HepG2 (cell line): Measurements from ENCODE around the gene SEC16A. TPM values are rescaled to one million over a fixed set of nuclear protein-coding genes. Genes with fewer than 3 reads are reported as not detected.

Experiments used
- ATAC-seq: fragments of 200-7000 bp; cut with Tn5 transposase; 3 replicates; pipeline ENCODE4 v1.9.1; 2020; ENCODE audit warnings: mild to moderate bottlenecking, moderate library complexity
- BruUV-seq: library from RNA; stranded (reverse); fragments of 400-500 nt; replicated peaks from 2 replicates; lab custom pipeline; 2021; lab: Mats Ljungman, UMichigan
- CTCF ChIA-PET: fragments of 300-600 bp; formaldehyde crosslinking; extraction: SDS; loops from one replicate; lab custom pipeline; 2021; ENCODE audit warnings: low total read pairs, inconsistent platforms, low intra/inter-chr PET ratio; lab: Yijun Ruan, JAX
- POLR2A ChIA-PET: fragments of 350-600 bp; sonication (Branson Sonifier 250); formaldehyde crosslinking; loops from one replicate; lab custom pipeline; 2020; ENCODE audit warnings: antibody characterized with exemption, inconsistent platforms; lab: Yijun Ruan, JAX
- DNase-seq: peaks from one replicate; pipeline ENCODE4 v3.0.0-alpha.2; 2015; ENCODE audit warnings: low spot score
- FAIRE-seq: peaks from 3 replicates; lab custom pipeline; 2011; peaks lifted over from hg19 to GRCh38; lab: Jason Lieb, UNC
- H2AFZ ChIP-seq: one replicate; pipeline ENCODE4 v1.6.1; 2011; ENCODE audit warnings: low read length, inconsistent platforms
- H3K27ac ChIP-seq: fragments of 300-600 bp; 3 replicates; pipeline ENCODE4 v1.8.0; 2011; ENCODE audit warnings: mixed run types, mild to moderate bottlenecking, mixed read lengths, low read length, inconsistent platforms; ENCODE audit not compliant: insufficient read depth; ENCODE audit errors: extremely low read length
- H3K27me3 ChIP-seq, 2 experiments: fragments of 200-600 bp in 1 of 2; 2 replicates in 1 of 2; 3 replicates in 1 of 2; pipeline versions ENCODE4 v1.6.0 to v1.8.0; 2011; ENCODE audit warnings: low read length in 2 of 2, mild to moderate bottlenecking in 2 of 2, moderate library complexity in 2 of 2, inconsistent platforms in 1 of 2; ENCODE audit not compliant: insufficient read depth in 2 of 2, control insufficient read depth in 1 of 2
- H3K36me3 ChIP-seq, 2 experiments: fragments of 200-600 bp in 1 of 2; replicated peaks in 1 of 2; 2 replicates in 1 of 2; 3 replicates in 1 of 2; pipeline versions ENCODE4 v1.5.1 to v1.8.0; 2011; ENCODE audit warnings: low read length in 2 of 2, inconsistent platforms in 1 of 2; ENCODE audit not compliant: insufficient read depth in 2 of 2, control insufficient read depth in 1 of 2
- H3K4me1 ChIP-seq: 2 replicates; pipeline ENCODE4 v1.5.1; 2012; ENCODE audit warnings: low read length, inconsistent platforms; ENCODE audit not compliant: insufficient read depth
- H3K4me2 ChIP-seq: 2 replicates; pipeline ENCODE4 v1.6.0; 2011; ENCODE audit warnings: low read depth, low read length, inconsistent platforms
- H3K4me3 ChIP-seq, 3 experiments: fragments of 200-600 bp in 1 of 3; sonication (generic), shearing (Covaris generic) in 1 of 3; replicated peaks in 1 of 3; 2 replicates each; pipeline ENCODE4 v1.5.1; 2011 to 2016; ENCODE audit warnings: low read length in 3 of 3, inconsistent platforms in 2 of 3, low read depth in 2 of 3, mild to moderate bottlenecking in 2 of 3, control low read depth in 1 of 3, mixed read lengths in 1 of 3; ENCODE audit not compliant: insufficient read depth in 1 of 3
- H3K79me2 ChIP-seq: one replicate; pipeline ENCODE4 v1.6.1; 2011; ENCODE audit warnings: low read length, inconsistent platforms; ENCODE audit not compliant: insufficient read depth
- H3K9ac ChIP-seq: 2 replicates; pipeline ENCODE4 v1.6.0; 2011; ENCODE audit warnings: mild to moderate bottlenecking, low read depth, low read length, inconsistent platforms; ENCODE audit not compliant: insufficient read depth
- H3K9me3 ChIP-seq: 2 replicates; pipeline ENCODE4 v1.5.1; 2012; ENCODE audit warnings: mild to moderate bottlenecking, low read length
- H4K20me1 ChIP-seq: 2 replicates; pipeline ENCODE4 v1.6.0; 2011; ENCODE audit warnings: inconsistent platforms, mild to moderate bottlenecking, low read length, moderate library complexity; ENCODE audit not compliant: insufficient read depth
- AGO2 ChIP-seq: fragments of 200-400 bp; formaldehyde crosslinking; optimal IDR thresholded peaks from 2 replicates; pipeline ENCODE3; 2017; ENCODE audit warnings: mild to moderate bottlenecking, low read depth, low read length, moderate library complexity
- CSRNP2 ChIP-seq: sonication (generic); formaldehyde crosslinking; conservative IDR thresholded peaks from 2 replicates; pipeline ENCODE4 v1.8.0; 2022; ENCODE audit warnings: low read depth, missing genetic modification reagents
- ERF ChIP-seq: IDR thresholded peaks from 2 replicates; pipeline ENCODE4 v1.6.1; 2018; ENCODE audit warnings: missing biosample characterization, missing genetic modification reagents
- HMG20A ChIP-seq: IDR thresholded peaks from 2 replicates; pipeline ENCODE4 v1.6.1; 2016; ENCODE audit warnings: borderline replicate concordance
- TBL1XR1 ChIP-seq: fragments of 150-350 bp; IDR thresholded peaks from 2 replicates; pipeline ENCODE4 v1.6.1; 2014; ENCODE audit warnings: borderline replicate concordance, low read length; ENCODE audit not compliant: partially characterized antibody
- ZBTB39 ChIP-seq: sonication (generic); formaldehyde crosslinking; IDR thresholded peaks from 2 replicates; pipeline ENCODE4 v1.5.0; 2020; ENCODE audit warnings: missing genetic modification reagents
- ZNF180 ChIP-seq: sonication (generic); formaldehyde crosslinking; IDR thresholded peaks from 2 replicates; pipeline ENCODE4 v1.4.0; 2020; ENCODE audit warnings: low read depth, missing genetic modification reagents, borderline replicate concordance
- ZNF766 ChIP-seq: sonication (generic); formaldehyde crosslinking; IDR thresholded peaks from 2 replicates; pipeline ENCODE4 v1.5.0; 2020; ENCODE audit warnings: missing genetic modification reagents, borderline replicate concordance
- WGBS: methylation state at CpG from one replicate; pipeline ENCODE4 v1.1.6; 2017; ENCODE audit warnings: low lambda C conversion rate; 5-methylcytosine and 5-hydroxymethylcytosine counted together
- in situ Hi-C: cut with HindIII; loops from 2 replicates; pipeline ENCODE4 v1.10.0; 2017; ENCODE audit warnings: low pct_unique_long_range_greater_than_20kb; ENCODE audit not compliant: extremely low pct_ligation_motif_present
- intact Hi-C: fragments of 100-400 bp; cut with micrococcal nuclease; formaldehyde crosslinking; loops from one replicate; pipeline ENCODE4 v1.10.0; 2022; ENCODE audit not compliant: unreplicated experiment
- polyA plus RNA-seq, 8 experiments: library from polyadenylated mRNA; depleted of rRNA in 3 of 8; stranded (reverse) in 7 of 8; unstranded in 1 of 8; fragments of >200 nt; fragmentation: Illumina TruSeq in 4 of 8; extraction: Trizol in 4 of 8; gene quantifications; 2 replicates each; pipeline versions ENCODE4 v1.2.1 to v1.2.3, GENCODE V29; 2011 to 2016; ENCODE audit warnings: low read depth in 4 of 8, missing spikeins in 1 of 8, mixed read lengths in 1 of 8; ENCODE audit not compliant: insufficient read depth in 1 of 8
- total RNA-seq, 5 experiments: library from RNA; depleted of rRNA; stranded (reverse); fragments of >200 nt; fragmentation: Illumina TruSeq; extraction: Trizol; gene quantifications; 2 replicates each; pipeline ENCODE4 v1.2.3, GENCODE V29; 2016; ENCODE audit warnings: low read depth in 1 of 5

Gene SEC16A
- total and polyA plus RNA-seq, 2 of the 13 experiments (the other 11 are each of a cell fraction or from before 2014, with no cell fraction given) = 15.9 to 18.9 TPM

GRCh38 chr9:136431782-136432350 lies 51.0 kb downstream of the SEC16A start:
- Histone ChIP-seq H3K9ac (no peak overlapping the region), H3K36me3 (peaks cover 4 to 6% of the 10 kb centered on the region in 2 experiments; a peak in 2 of 5 replicates), H3K9me3 (no peaks in the 10 kb centered on the region), H3K4me3 (no peak overlapping the region), H3K4me1 (peaks cover 6% of the 10 kb centered on the region; the same call in 1 of the 2 replicates), H3K27me3 (no peaks in the 10 kb centered on the region), H4K20me1 (peaks cover 5% of the 10 kb centered on the region; the same call in 1 of the 2 replicates), H3K27ac (no peak overlapping the region), H3K4me2 (no peak overlapping the region), H2AFZ (no peak overlapping the region), H3K79me2 (peaks cover 5% of the 10 kb centered on the region)
- intact Hi-C loops (no loop called here), in situ Hi-C loops (no loop called here)
- ChIA-PET CTCF (no interaction called here), POLR2A (no interaction called here)
- BruUV-seq = no TSS peak
- WGBS = 94% methylated on average over 26 of the region's 36 CpGs
- ATAC-seq = no peak
- DNase-seq = no peak
- FAIRE-seq = no peak
- no peak for TF ChIP-seq ZNF766 (CRISPR knock-in tag)
- no peak for TF ChIP-seq HMG20A
- no peak for TF ChIP-seq TBL1XR1
- TF ChIP-seq ZBTB39 (CRISPR knock-in tag) = no peak
- TF ChIP-seq CSRNP2 = no peak
- TF ChIP-seq AGO2 = peak; percentile 12
- no peak for TF ChIP-seq ZNF180 (CRISPR knock-in tag)
- no peak for TF ChIP-seq ERF
